ENCODE measurements around the gene PRDX6.

DNA sequence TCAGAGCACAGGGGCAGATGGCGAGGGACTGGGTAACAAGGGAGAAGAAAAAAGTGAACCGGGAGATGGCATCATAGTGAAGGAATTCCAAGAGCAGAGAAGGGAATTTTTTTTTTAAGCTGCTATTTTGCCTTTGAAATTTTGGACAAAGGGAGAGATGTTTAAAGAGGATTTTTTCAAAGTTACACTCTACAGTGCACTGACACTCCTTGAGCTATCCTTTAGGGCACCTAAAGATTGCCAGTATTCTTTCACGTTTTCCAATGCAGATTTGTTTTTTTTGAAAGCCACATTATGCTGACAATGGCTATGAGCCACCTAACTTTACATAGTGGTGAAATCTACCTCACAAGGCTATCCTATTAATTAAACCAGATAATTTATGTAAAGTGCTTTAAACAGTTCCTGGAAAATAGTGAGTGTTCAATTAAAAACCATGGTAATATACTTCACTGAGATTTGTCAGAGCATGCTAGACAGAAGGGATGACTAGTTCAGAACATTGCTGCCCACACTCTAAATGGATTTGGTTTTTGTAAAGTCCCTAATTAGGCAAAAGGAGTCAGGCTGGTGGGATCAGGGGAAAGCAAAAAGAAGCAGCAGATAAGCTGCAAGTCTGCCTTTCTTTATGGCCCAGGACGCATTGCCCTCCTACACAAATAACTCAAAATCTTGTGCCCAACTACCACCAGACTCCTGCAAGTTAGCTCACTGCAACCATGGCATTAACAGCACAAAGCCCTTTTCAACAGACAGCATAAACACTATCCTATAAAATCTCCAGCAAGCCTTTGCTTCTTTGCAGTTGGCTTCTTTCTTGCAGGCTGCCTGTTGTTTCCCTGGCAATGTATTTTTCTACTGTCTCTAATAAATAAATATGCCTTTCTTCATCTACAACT, 53.9 kb downstream of the PRDX6 start:
- TF ChIP-seq TRIM28 (IDR thresholded peaks at IDR 0.05; ENCODE audit: borderline replicate concordance, low read length) (no peak), CTCF (tag by site-specific recombination; IDR thresholded peaks at IDR 0.05) (no peak), ZBTB20 (tag by site-specific recombination; IDR thresholded peaks at IDR 0.05) (no peak), MZF1 (tag by site-specific recombination; IDR thresholded peaks at IDR 0.05; ENCODE audit: borderline replicate concordance) (no peak), ZNF548 (tag by site-specific recombination; IDR thresholded peaks at IDR 0.05) (no peak), ZFHX2 (tag by site-specific recombination; conservative IDR thresholded peaks at IDR 0.05) (peak; percentile 21; the same call in 1 of the 2 replicates), ZNF624 (tag by site-specific recombination; IDR thresholded peaks at IDR 0.05) (no peak), ZNF843 (tag by site-specific recombination; IDR thresholded peaks at IDR 0.05) (no peak), ZBTB11 (tag by site-specific recombination; conservative IDR thresholded peaks at IDR 0.05; ENCODE audit: low read depth) (no peak), ZNF701 (tag by site-specific recombination; IDR thresholded peaks at IDR 0.05) (no peak)
- TF ChIP-seq, protein P1, sequence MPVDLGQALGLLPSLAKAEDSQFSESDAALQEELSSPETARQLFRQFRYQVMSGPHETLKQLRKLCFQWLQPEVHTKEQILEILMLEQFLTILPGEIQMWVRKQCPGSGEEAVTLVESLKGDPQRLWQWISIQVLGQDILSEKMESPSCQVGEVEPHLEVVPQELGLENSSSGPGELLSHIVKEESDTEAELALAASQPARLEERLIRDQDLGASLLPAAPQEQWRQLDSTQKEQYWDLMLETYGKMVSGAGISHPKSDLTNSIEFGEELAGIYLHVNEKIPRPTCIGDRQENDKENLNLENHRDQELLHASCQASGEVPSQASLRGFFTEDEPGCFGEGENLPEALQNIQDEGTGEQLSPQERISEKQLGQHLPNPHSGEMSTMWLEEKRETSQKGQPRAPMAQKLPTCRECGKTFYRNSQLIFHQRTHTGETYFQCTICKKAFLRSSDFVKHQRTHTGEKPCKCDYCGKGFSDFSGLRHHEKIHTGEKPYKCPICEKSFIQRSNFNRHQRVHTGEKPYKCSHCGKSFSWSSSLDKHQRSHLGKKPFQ (tag by site-specific recombination; IDR thresholded peaks at IDR 0.05): no peak
- TF ChIP-seq, protein P2, sequence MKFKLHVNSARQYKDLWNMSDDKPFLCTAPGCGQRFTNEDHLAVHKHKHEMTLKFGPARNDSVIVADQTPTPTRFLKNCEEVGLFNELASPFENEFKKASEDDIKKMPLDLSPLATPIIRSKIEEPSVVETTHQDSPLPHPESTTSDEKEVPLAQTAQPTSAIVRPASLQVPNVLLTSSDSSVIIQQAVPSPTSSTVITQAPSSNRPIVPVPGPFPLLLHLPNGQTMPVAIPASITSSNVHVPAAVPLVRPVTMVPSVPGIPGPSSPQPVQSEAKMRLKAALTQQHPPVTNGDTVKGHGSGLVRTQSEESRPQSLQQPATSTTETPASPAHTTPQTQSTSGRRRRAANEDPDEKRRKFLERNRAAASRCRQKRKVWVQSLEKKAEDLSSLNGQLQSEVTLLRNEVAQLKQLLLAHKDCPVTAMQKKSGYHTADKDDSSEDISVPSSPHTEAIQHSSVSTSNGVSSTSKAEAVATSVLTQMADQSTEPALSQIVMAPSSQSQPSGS (tag by site-specific recombination; IDR thresholded peaks at IDR 0.05; ENCODE audit: low read depth): no peak
